Esophagus squamous epithelium (tissue), 5 donors: ENCODE results near the gene CCDC136. TPM values are rescaled to one million over a fixed set of nuclear protein-coding genes. Genes with fewer than 3 reads are reported as not detected.

Experiments
- DNase-seq: peaks from one replicate; lab custom pipeline; 2025; lab: John Stamatoyannopoulos, UW
- H3K27ac ChIP-seq, 4 donors: fragments of 200-600 bp; sonication (generic); one replicate each; pipeline ENCODE4 v1.5.1; 2016 to 2019; ENCODE audit warnings: mild to moderate bottlenecking in 1 of 4
- H3K27me3 ChIP-seq, 4 donors: fragments of 200-600 bp; sonication (generic); 1 replicate in 3 of 4; 2 replicates in 1 of 4; pipeline versions ENCODE4 v1.5.1 to v1.6.0; 2017 to 2021; ENCODE audit warnings: antibody characterized with exemption in 1 of 4
- H3K36me3 ChIP-seq, 3 donors: fragments of 200-600 bp; sonication (generic); one replicate each; pipeline ENCODE4 v1.5.1; 2016 to 2019
- H3K4me1 ChIP-seq, 3 donors: fragments of 200-600 bp; sonication (generic); one replicate each; pipeline ENCODE4 v1.5.1; 2017 to 2019
- H3K4me3 ChIP-seq, 4 donors: fragments of 200-600 bp; sonication (generic); 1 replicate in 3 of 4; 2 replicates in 1 of 4; pipeline ENCODE4 v1.5.1; 2016 to 2019; ENCODE audit warnings: mild to moderate bottlenecking in 2 of 4, moderate library complexity in 1 of 4
- H3K9me3 ChIP-seq, 3 donors: fragments of 200-600 bp; sonication (generic); one replicate each; pipeline ENCODE4 v1.5.1; 2016 to 2019
- POLR2A ChIP-seq, 4 donors: fragments of 450-650 bp; IDR thresholded peaks; one replicate each; pipeline ENCODE4 v1.6.1; 2017; ENCODE audit warnings: antibody characterized with exemption in 4 of 4, mild to moderate bottlenecking in 4 of 4, moderate library complexity in 3 of 4
- WGBS, 2 donors: methylation state at CpG; one replicate each; pipeline ENCODE4 v1.1.5; 2018; 5-methylcytosine and 5-hydroxymethylcytosine counted together
- intact Hi-C: fragments of 100-400 bp; cut with DNase I; formaldehyde crosslinking; loops from one replicate; pipeline ENCODE4 v1.15.0; 2022
- total RNA-seq, 4 donors: library from RNA; depleted of rRNA; stranded (reverse); fragments of >200 nt; gene quantifications; one replicate each; pipeline ENCODE4 v1.1.0, GENCODE V29; 2016
- TF ChIP-seq, protein P1 (sequence below), 6 experiments: fragments of 450-650 bp in 4 of 6; fragments of 200-600 bp in 2 of 6; sonication (generic) in 2 of 6; IDR thresholded peaks; one replicate each; pipeline ENCODE4 v1.5.1; 2016 to 2019; ENCODE audit warnings: antibody characterized with exemption in 6 of 6, mild to moderate bottlenecking in 4 of 6, moderate library complexity in 4 of 6
- donor health status: DM: yes; HTN: yes; CAD: no.

The CCDC136 gene
- total RNA-seq, 4 donors from 2014 or later: 0.09 to 5.1 (median 2.2) TPM

DNA sequence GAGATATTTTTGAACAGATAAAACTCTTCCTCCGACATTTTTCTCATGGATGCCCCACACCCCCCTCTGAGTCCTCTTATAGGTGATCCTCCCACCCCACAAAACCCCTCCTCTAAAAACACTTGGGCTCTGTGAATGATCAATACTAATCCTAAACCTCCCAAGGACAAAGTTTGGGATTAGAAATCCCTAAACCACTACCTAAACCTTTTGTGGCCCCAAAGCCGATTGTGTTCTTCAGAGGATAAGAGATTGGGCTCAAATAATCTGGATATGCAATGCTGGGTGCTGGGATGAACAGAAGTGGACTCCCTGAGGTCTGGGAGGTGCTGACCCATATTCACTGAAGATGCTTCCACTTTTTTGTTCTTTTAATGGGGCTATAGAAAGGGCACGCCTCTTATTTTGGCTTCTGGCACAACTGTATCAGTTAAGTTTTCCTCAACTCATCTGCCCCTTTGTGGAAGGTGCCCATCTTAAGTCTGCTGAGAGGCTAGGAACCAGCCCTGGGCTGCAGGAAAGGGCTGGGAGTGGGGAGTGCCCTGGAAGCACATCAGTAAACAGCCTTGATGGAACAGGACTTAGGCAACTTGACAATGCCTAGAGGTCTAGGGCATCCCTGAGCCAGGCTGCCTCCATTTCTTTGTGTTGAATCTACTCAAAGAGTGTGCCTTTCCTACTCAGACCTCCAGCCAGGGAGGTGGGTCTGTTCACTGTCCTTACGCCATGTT, 15.9 kb upstream of the CCDC136 start, which contains the start of gene OPN1SW:
TSS of gene OPN1SW (minus strand) at position 51 of the 731 bp plus-strand sequence. CDS start at position 38, 13 bp downstream.
- Histone ChIP-seq H3K27me3 (no peaks in the 10 kb centered on the region), H3K27ac (no peak within 1 kb of the TSS), H3K36me3 (peaks cover 0 to 28% (median 6%) of the 10 kb centered on the region in 3 donors), H3K4me3 (no peak within 1 kb of the TSS), H3K4me1 (no peaks in the 10 kb centered on the region), H3K9me3 (peaks cover 0 to 15% (median 0%) of the 10 kb centered on the region in 3 donors)
- TF ChIP-seq, protein P1, sequence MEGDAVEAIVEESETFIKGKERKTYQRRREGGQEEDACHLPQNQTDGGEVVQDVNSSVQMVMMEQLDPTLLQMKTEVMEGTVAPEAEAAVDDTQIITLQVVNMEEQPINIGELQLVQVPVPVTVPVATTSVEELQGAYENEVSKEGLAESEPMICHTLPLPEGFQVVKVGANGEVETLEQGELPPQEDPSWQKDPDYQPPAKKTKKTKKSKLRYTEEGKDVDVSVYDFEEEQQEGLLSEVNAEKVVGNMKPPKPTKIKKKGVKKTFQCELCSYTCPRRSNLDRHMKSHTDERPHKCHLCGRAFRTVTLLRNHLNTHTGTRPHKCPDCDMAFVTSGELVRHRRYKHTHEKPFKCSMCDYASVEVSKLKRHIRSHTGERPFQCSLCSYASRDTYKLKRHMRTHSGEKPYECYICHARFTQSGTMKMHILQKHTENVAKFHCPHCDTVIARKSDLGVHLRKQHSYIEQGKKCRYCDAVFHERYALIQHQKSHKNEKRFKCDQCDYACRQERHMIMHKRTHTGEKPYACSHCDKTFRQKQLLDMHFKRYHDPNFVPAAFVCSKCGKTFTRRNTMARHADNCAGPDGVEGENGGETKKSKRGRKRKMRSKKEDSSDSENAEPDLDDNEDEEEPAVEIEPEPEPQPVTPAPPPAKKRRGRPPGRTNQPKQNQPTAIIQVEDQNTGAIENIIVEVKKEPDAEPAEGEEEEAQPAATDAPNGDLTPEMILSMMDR (IDR thresholded peaks at IDR 0.05): no peak
- no peak for TF ChIP-seq POLR2A (IDR thresholded peaks at IDR 0.05)
- WGBS, 2 donors: 88 to 97% methylated on average over 3 to 4 of the region's 4 CpGs
- intact Hi-C loops: no loop called here
- no peak for DNase-seq

DNA sequence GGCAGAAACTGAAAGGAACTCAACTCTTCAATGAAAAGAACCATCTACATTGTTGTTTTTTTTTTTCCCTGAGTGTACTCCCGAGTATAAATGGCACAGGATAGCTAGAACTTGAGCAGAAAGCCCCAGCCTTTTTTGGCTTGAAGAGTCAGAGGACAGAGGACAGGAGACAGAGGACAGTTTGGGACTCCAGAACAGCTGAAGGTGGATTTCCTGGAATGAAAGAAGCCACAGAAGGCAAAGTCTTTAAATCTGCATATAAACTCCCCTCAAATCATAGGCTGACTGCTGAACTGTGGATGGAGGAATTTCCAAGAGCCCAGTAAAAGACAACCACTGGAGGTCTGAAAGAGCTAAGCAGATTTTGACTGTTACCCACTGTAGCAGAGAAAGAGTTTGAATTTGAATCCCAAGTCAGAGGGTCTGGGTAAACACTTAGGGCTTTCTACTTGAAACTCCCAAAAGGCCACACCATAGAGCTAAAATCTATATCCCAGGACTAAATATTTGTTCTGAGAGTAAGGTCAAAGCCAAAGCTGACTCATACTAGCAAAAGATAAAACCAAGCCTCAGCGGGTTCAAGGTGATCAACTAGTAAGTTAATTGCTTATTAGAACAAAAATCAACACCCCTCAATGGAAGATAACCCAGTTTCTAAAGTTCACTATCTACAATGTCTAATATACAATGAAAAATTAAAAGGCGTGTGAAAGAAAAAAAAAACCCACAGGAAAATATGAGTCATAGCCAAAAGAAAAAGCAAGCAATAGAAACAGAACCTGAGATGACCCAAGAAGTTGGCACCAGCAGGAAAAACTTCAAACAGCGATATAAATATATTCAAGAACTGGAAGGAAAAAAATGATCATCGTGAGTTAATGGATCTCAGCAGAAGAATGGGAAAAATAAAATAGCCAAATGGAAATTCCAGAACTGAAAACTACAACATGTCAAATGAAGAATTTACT, 14.3 kb upstream of the CCDC136 start:
- H3K36me3 ChIP-seq: peaks cover 0 to 12% (median 0%) of the 10 kb centered on the region in 3 donors
- H3K27ac ChIP-seq: no peak overlapping the region
- no peak overlapping the region for H3K4me3 ChIP-seq
- intact Hi-C loops: no loop called here
- no peaks in the 10 kb centered on the region for H3K27me3 ChIP-seq
- 39 to 40% methylated on average over 5 of the region's 5 CpGs for WGBS, 2 donors
- H3K4me1 ChIP-seq: peaks cover 0 to 6% (median 0%) of the 10 kb centered on the region in 3 donors
- no peak for TF ChIP-seq POLR2A (IDR thresholded peaks at IDR 0.05)
- TF ChIP-seq, protein P1 (IDR thresholded peaks at IDR 0.05): no peak
- H3K9me3 ChIP-seq: peaks cover 0 to 15% (median 0%) of the 10 kb centered on the region in 3 donors
- DNase-seq: no peak

DNA sequence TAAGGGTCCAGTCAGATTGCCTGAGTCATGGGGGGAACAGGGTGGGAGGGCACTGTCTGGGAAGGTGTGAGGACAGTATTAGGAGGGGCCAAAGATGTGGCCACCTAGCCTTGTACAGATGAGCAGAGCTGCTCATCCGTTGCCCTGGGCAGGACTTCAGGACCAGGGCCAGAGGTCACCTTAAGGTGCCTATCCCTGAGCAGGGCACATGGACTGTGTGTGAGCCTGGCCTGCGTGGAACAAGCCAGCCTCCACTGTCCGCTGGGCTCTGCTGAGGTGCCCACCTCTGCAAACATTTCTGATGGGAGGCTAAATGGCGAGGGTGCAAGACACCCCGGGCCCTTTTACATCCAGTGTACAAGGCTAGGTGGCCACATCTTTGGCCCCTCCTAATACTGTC, 12.8 kb upstream of the CCDC136 start:
- Histone ChIP-seq H3K4me3 (no peak overlapping the region), H3K27ac (no peak overlapping the region), H3K9me3 (peaks cover 0 to 15% (median 0%) of the 10 kb centered on the region in 3 donors), H3K36me3 (peaks cover 0 to under 1% (median 0%) of the 10 kb centered on the region in 3 donors), H3K4me1 (peaks cover 0 to 16% (median 0%) of the 10 kb centered on the region in 3 donors), H3K27me3 (no peaks in the 10 kb centered on the region)
- WGBS, 2 donors: 92 to 100% methylated on average over 1 to 5 of the region's 5 CpGs
- intact Hi-C loops: no loop called here
- no peak for DNase-seq
- TF ChIP-seq POLR2A (IDR thresholded peaks at IDR 0.05): no peak
- TF ChIP-seq, protein P1 (IDR thresholded peaks at IDR 0.05): no peak

DNA sequence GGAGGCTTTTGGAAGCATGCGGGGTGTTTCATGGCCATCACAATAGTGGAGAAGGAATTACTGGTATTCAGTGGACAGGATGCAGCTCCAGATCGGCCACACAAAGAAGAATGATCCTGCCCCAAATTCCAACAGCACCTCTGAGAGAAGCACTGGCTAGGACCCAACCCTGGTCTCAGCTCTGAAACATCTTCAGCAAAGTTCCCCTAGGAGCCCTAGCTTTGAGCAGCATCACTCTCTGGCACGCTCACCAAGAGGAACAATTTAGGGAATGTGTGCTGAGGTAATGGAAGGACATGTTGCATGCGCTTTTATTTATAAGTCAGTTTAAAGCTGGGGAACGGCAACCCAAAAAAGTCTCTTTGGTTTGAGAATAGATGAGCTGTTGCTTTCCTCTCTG, 10.6 kb upstream of the CCDC136 start:
- peaks cover 0 to 15% (median 0%) of the 10 kb centered on the region in 3 donors for H3K9me3 ChIP-seq
- intact Hi-C loops: no loop called here
- H3K36me3 ChIP-seq: no peaks in the 10 kb centered on the region
- no peaks in the 10 kb centered on the region for H3K27me3 ChIP-seq
- peaks cover 0 to 16% (median 0%) of the 10 kb centered on the region in 3 donors for H3K4me1 ChIP-seq
- TF ChIP-seq, protein P1 (IDR thresholded peaks at IDR 0.05): no peak
- no peak for TF ChIP-seq POLR2A (IDR thresholded peaks at IDR 0.05)
- DNase-seq: no peak
- H3K4me3 ChIP-seq: no peak overlapping the region
- WGBS, 2 donors: 78 to 81% methylated on average over 4 to 5 of the region's 5 CpGs
- H3K27ac ChIP-seq: peak overlapping the region in 3 of 4 donors; percentile 44 to 77 (median 71)
